Liver (tissue), 3 donors: ENCODE measurements around the gene HOXD4.

ENCODE experiments used
- CTCF ChIP-seq: fragments of 150-350 bp; IDR thresholded peaks from 2 replicates; pipeline ENCODE4 v1.5.1; 2017; ENCODE audit warnings: improper control_type of control experiment, low read depth, low read length; ENCODE audit not compliant: missing input control
- RAD21 ChIP-seq, 2 donors: IDR thresholded peaks; 2 replicates each; pipeline ENCODE4 v1.6.1; 2016; ENCODE audit warnings: antibody characterized with exemption in 2 of 2, mild to moderate bottlenecking in 2 of 2
- donor health status: healthy.
- donor health status: healthy.

GRCh38 chr2:176137906-176138305 is 13.4 kb upstream of the HOXD4 start:
- no peak for TF ChIP-seq RAD21 (IDR thresholded peaks at IDR 0.05)
- no peak for TF ChIP-seq CTCF
